HG03108 (cell line): Measurements from ENCODE around the gene AXIN1.
A peak's percentile ranks its signal among the peaks of the same experiment; 100 is the strongest.
"Not testable (repeated sequence)": the region's sequence is repeated elsewhere in the genome, so short reads cannot be mapped to it uniquely, and the experiment has no call there.

Source experiments
- ATAC-seq: cut with Tn5 transposase; IDR thresholded peaks from one replicate; pipeline ENCODE4 v1.9.1; 2021; ENCODE audit warnings: moderate library complexity; ENCODE audit not compliant: unreplicated experiment

AXIN1 gene

GRCh38 chr16:333406-334094, 19.0 kb downstream of the AXIN1 start:
- no peak for ATAC-seq

DNA sequence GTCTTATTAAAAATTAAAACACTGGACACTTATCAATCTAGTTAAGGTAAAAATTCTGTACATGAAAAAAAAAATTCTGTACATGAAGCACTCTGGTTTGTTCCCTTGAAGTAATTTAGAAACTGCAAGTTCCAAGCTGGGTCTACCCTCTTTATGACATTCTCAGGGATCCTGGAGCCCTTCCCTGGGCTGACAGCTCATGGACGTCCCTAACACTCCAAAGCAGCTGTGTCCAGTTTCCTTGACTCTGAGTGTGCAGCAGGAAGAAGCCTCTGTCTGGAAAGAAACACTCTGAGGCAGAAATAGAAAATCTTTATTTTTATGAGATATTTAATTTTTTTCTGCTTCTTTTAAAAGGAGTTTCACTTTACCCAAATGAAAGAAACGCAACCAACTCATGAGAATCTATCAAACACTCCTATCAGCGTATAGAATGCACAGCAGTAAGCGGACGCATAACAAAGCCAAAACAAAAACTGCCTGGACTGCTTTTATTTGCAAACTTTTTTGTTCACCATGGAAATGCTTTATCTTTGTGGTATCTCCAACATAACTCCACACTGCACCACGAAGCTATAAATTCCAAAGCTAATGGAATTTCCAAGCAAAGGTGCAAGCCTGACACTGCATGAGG, 21.2 kb downstream of the AXIN1 start:
- ATAC-seq: not testable (repeated sequence)

GRCh38 chr16:330741-331140, 21.8 kb downstream of the AXIN1 start:
- ATAC-seq: no peak

- no peak for ATAC-seq
These were observed 27.0 kb downstream of the AXIN1 start for GRCh38 chr16:325375-326145.

DNA sequence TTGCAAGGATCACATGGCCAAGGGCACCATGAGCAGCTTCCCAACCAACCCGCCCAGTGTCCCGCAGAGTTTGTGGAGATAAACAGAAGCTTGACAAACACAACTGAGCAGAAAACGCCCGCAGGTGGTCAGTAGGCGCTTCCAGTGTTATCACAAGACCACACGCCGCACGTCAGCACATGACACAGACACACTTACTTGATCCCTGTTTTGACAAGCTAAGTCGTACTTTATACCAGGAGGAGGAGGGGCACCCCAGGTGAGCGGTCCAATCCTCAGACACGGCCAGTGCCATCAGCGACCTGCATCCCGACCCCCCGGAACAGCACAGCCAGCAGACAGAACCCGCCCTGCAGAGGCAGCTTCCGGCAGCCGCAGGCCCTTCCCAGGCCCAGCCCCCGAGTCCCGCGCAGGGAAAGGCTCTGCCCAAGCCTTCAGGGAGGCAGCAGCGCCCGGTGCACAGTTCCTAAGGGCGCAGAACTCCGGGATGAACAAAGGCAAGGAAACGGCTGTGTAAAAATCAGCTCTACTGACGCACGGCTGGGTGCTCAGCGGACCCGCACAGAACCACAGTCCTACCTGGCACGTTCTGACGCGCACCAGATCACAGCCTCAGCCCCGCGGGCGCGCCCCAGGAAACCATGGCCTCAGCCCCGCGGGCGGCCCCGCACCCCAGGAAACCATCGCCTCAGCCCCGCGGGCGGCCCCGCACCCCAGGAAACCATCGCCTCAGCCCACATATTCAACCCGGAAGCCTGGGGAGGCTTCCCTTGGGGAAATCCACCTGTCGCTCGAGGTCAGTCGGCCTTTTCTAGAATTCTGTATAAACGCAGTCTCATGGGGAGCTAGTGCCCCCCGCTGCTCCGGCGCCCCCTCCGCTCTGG, 27.8 kb downstream of the AXIN1 start:
- ATAC-seq: peak; percentile 57

DNA sequence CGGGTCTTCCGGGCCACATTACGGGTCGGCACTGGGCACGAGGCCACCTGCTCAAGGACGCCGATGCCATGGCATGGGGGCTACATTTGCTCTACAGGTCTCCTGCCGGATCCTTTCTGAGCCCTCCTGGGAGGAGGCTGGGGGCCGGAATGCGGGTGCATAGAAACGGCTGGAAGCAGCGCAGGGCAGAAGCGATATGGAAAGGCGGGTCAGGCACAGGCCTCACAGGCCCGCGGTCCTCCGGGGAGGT, 28.4 kb downstream of the AXIN1 start:
- no peak for ATAC-seq

DNA sequence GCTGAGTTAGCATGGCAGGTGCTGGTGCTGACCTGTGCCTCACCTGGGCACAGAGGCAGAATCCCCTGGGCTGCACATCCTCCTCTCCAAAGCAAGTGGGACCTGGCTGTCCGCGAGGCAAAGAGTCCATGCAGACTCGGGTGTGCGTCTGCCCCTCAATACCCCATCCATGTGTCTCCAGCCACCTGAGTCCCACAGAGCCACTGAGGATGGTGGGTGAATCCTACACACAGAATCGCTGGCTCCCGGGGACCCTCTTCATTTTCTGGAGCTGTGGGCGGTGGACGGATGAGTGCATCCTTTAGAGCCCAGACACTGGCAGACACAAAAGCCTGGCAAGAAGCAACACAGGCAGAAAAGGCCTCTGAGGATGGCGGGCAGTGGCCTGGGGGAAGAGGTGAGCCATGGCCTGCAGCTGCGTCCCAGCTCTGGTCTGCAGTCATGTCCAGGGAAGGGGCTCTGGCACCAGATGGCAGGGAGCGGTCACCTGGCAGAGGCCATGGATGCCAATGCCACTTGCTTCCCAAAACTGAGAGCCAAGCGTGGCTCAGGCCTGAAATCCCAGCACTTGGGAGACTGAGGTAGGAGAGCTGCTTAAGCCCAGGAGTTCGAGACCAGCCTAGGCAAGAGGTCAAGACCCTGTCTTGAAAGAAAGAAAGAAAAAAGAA, 29.9 kb downstream of the AXIN1 start:
- ATAC-seq: no peak

- no peak for ATAC-seq
These were observed 31.0 kb downstream of the AXIN1 start for GRCh38 chr16:321532-321931.

DNA sequence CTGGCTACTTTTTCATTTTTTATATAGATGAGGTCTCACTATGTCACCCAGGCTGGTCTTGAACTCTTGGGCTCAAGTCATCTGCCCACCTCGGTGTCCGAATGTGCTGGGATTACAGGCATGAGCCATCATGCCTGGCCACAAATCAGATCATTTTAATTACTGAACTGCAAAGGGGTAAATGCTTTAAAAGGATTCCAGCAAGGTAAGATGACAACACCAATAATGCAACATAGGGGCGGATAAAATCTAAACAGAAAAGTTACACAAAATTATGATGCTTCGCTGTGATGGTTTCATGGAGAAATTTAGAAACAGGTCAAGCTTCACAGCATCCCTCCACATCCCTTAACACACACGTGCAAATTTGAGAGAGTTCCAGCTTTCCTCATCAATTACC, 32.3 kb downstream of the AXIN1 start:
- no peak for ATAC-seq

DNA sequence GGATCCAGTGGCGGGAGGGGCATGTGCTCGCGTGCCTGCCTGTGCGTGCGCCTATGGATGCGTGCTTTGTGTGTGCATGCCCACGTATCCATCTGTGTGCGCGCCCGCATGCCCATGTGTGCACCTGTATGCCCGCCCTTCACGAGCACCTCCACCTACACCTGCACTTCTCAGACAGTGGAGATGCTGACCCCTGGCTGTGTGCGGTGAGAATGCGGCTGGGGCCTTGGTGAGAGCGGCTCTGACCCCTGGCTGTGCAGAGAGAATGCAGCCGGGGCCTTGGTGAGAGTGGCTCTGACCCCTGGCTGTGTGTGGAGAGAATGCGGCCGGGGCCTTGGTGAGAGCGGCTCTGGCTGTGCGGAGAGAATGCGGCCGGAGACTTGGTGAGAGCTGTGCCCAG, 33.9 kb downstream of the AXIN1 start:
- no peak for ATAC-seq

DNA sequence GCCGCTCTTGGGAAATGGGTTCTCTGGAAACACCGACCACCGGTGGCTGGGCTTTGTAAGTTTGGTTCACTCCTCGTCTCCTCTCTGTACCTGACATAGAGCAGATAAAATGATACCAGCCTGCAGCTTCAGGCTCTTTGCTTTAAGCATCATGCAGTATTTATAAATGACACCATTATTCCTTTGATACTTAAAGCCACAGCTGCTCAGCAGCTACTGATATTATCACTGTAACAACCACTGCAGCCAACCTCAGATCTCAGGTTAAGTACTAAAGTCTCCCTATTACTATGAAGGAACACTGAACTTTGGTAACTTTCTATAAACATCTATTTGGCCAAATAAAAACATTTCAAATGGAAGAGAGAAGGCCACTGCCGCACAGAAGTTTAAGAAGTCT, 34.9 kb downstream of the AXIN1 start:
- ATAC-seq: no peak

DNA sequence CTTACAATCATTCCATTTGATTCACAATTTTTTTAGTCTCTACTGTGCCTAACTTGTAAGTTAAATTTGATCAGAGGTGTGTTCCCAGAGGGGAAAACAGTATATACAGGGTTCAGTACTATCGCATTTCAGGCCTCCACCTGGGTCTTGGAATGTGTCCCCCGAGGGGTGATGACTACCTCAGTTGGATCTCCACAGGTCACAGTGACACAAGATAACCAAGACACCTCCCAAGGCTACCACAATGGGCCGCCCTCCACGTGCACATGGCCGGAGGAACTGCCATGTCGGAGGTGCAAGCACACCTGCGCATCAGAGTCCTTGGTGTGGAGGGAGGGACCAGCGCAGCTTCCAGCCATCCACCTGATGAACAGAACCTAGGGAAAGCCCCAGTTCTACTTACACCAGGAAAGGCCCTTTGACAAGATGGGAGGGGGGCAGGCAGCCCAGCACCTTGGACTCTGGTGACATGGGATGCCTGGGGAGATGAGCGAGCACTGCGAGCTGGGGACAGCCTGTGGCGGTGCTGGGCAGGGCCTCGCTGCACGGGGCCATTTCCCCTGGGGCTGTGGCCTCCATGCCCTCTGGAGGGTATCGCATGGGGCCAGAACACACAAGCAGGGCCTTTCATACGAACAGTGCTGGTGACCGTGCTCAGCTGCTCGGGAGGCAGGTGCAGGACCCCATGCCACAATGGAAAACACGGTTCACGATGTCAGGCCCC, 35.6 kb downstream of the AXIN1 start:
- ATAC-seq: no peak

DNA sequence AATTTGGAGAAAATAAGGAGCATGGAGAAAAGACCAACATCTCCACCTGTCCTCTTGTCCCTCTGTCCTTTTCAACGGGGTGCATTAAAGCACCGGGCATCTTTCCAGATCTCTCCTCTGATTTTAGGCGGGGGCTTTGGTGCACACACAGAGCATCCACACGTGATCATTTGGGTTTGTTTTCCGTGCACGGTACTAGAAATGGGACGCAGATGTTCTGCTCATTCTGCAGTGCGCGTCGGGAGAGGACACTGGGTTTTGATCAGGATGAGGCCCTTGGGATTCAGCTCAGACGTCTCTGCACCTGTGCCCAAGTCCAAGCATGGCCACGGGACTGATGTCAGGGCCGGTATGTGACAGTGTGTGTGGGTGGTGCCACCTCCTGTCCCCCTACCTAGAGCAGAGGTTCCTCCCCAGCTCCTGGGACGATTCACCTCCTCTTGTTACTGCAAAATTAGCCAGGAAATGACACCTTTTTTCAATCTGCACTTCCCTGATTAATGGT, 37.7 kb downstream of the AXIN1 start:
- ATAC-seq: no peak

DNA sequence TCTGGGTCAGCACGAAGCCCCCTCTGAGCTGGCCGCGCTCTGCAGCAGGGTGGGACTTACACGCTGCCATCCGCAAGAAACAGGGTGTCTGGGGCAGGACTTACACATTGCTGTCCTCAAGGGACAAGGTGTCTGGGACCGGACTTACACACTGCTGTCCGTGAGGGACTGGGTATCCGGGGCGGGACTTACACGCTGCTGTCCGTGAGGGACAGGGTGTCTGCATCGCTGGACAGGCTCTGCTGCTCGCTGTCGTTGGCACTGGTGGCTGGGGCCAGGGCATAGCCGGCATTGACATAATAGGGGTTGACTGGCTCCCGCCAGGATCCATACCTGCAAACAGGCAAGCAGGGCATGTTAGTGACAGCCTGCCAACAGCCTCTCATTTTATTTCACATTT, 38.2 kb downstream of the AXIN1 start:
- ATAC-seq: no peak

GRCh38 chr16:311725-312124, 40.8 kb downstream of the AXIN1 start:
- ATAC-seq: no peak

- no peak for ATAC-seq
These were observed 43.0 kb downstream of the AXIN1 start for GRCh38 chr16:309476-309875.

- no peak for ATAC-seq
These were observed 44.7 kb downstream of the AXIN1 start for GRCh38 chr16:307691-308312.

GRCh38 chr16:306911-307370, 45.6 kb downstream of the AXIN1 start:
- ATAC-seq: no peak

DNA sequence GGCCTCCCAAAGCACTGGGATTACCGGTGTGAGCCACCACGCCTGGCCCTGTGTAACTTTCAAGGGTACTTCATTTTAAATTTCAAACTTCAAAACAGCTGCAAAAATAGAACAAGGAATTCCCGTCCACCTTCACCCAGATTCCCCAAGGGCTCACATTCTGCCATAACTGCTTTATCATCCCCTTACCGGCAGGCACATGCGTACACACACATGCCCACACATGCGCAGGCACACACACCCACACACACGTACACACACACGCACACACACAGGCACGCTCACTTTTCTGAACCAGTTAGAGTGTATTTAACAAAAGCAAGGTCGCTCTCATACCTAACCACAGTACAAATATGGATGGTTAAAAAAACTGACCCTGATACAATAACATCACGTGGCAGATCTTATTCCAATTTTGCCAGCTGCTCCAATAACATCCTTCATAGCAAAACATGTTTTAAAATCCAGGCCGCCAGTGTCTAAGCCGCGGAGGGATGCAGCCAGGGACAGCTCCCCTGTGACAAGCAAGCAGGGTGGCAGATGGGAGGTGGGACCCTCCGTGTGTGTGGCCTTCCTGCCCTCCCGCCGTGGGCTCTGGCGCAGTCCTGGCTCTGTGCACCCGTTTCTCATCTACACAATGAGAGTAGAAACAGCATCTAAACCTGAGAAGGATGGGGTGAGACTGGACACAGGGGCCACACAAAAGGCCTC, 46.5 kb downstream of the AXIN1 start:
- ATAC-seq: no peak
